ENCODE measurements around the gene LEPR. TPM values are rescaled to one million over a fixed set of nuclear protein-coding genes. Genes with fewer than 3 reads are reported as not detected.
"Not testable (repeated sequence)": the region's sequence is repeated elsewhere in the genome, so short reads cannot be mapped to it uniquely, and the experiment has no call there.

LEPR gene, protein sequence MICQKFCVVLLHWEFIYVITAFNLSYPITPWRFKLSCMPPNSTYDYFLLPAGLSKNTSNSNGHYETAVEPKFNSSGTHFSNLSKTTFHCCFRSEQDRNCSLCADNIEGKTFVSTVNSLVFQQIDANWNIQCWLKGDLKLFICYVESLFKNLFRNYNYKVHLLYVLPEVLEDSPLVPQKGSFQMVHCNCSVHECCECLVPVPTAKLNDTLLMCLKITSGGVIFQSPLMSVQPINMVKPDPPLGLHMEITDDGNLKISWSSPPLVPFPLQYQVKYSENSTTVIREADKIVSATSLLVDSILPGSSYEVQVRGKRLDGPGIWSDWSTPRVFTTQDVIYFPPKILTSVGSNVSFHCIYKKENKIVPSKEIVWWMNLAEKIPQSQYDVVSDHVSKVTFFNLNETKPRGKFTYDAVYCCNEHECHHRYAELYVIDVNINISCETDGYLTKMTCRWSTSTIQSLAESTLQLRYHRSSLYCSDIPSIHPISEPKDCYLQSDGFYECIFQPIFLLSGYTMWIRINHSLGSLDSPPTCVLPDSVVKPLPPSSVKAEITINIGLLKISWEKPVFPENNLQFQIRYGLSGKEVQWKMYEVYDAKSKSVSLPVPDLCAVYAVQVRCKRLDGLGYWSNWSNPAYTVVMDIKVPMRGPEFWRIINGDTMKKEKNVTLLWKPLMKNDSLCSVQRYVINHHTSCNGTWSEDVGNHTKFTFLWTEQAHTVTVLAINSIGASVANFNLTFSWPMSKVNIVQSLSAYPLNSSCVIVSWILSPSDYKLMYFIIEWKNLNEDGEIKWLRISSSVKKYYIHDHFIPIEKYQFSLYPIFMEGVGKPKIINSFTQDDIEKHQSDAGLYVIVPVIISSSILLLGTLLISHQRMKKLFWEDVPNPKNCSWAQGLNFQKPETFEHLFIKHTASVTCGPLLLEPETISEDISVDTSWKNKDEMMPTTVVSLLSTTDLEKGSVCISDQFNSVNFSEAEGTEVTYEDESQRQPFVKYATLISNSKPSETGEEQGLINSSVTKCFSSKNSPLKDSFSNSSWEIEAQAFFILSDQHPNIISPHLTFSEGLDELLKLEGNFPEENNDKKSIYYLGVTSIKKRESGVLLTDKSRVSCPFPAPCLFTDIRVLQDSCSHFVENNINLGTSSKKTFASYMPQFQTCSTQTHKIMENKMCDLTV
- 6.8 and 9.4 TPM in 2 replicates for total RNA-seq (2012; rRNA removed)

GRCh38 chr1:65420590-65421350, at the start of gene LEPR, which contains the start of gene LEPROT:
LEPR (plus strand) TSS chr1:65420668; CDS start chr1:65565566, 144,898 bp downstream.
LEPROT (plus strand) TSS chr1:65420668; CDS start chr1:65420725, 57 bp downstream.
- Histone ChIP-seq H3K36me3 (ENCODE audit: insufficient read depth, low read length) (peaks cover 6% of the 10 kb centered on the region), H3K9me3 (replicated peaks; ENCODE audit: low read length) (no peaks in the 10 kb centered on the region), H3K4me2 (ENCODE audit: low read length) (peak within 1 kb of the TSS; percentile 96), H3K4me3 (ENCODE audit: low read length) (peak within 1 kb of the TSS; percentile 81), H3K9ac (ENCODE audit: low read depth, low read length) (peak within 1 kb of the TSS; percentile 100), H3K4me1 (ENCODE audit: control insufficient read depth, insufficient read depth, low read length) (peaks cover 55% of the 10 kb centered on the region), H3K27me3 (ENCODE audit: control insufficient read depth, insufficient read depth, low read length) (no peaks in the 10 kb centered on the region)

- H3K4me3 ChIP-seq (ENCODE audit: low read length), result no peak overlapping the region
- H3K27me3 ChIP-seq (ENCODE audit: control insufficient read depth, insufficient read depth, low read length), result no peaks in the 10 kb centered on the region
- H3K9ac ChIP-seq (ENCODE audit: low read depth, low read length), result no peak overlapping the region
- peaks cover 4% of the 10 kb centered on the region for H3K36me3 ChIP-seq (ENCODE audit: insufficient read depth, low read length)
- H3K9me3 ChIP-seq (replicated peaks; ENCODE audit: low read length), result no peaks in the 10 kb centered on the region
- H3K4me1 ChIP-seq (ENCODE audit: control insufficient read depth, insufficient read depth, low read length), result peaks cover 11% of the 10 kb centered on the region
- H3K4me2 ChIP-seq (ENCODE audit: low read length), result no peak overlapping the region
Observed at GRCh38 chr1:65371544-65371943, 48.9 kb upstream of the LEPR start.

DNA sequence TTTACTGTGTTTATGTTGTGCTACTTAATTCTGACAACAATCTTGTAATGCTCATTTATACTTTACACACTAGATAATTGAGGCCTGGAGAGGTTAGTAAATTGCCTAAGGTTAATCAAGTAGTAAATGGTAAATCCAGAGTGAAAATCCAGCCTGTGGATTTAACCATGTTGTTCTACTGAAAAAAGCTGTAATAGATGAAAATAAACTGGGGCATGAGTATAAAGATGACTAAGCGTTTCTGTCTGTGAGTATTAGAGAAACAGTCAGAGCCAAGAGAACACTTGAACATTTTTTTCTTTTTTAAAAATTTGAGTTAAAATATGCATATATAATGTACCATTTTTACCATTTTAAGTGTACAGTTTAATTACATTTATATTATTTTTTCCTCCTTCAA, 47.9 kb upstream of the LEPR start:
- H3K4me2 ChIP-seq (ENCODE audit: low read length), result peak overlapping the region; percentile 23
- H3K9ac ChIP-seq (ENCODE audit: low read depth, low read length), result no peak overlapping the region
- H3K27me3 ChIP-seq (ENCODE audit: control insufficient read depth, insufficient read depth, low read length), result no peaks in the 10 kb centered on the region
- H3K4me3 ChIP-seq (ENCODE audit: low read length), result no peak overlapping the region
- H3K4me1 ChIP-seq (ENCODE audit: control insufficient read depth, insufficient read depth, low read length), result peaks cover 11% of the 10 kb centered on the region
- H3K9me3 ChIP-seq (replicated peaks; ENCODE audit: low read length), result no peaks in the 10 kb centered on the region
- no peaks in the 10 kb centered on the region for H3K36me3 ChIP-seq (ENCODE audit: insufficient read depth, low read length)

DNA sequence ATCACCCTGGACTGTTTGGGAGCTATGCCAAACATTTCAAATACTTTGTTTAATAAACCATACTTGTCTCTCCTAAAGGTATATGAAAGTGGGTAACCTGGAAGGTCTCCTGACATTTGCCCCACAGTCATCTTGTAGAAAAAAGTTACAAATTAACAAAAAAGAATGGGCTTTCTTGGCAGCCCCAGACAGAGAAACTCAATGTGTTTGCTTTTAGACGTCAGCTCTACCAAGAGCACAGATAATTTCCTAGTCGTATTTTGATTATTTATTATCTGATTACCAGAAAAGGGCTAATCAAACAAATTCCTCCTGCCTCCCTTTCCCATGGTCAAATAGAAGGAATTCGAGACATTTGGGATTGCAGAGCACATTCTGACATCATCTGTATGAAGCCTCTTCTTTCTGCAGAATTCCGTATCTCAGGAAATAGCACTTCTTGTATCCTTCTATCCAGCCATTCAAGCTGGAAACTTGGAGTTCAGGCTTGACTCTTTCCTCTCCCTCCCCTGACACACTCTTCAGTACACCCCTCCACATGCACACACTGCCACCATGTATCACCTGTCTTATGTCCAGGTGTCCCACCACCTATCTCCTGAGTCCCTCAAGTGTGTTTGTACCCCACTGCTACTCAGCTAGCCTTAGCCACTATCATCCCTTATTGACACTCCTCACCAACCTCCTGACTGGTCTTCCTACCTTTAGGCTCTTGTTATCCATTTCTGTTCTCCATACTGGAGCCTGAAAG, 42.8 kb upstream of the LEPR start:
- H3K9me3 ChIP-seq (replicated peaks; ENCODE audit: low read length), result no peaks in the 10 kb centered on the region
- H3K4me2 ChIP-seq (ENCODE audit: low read length), result no peak overlapping the region
- no peak overlapping the region for H3K4me3 ChIP-seq (ENCODE audit: low read length)
- peaks cover 7% of the 10 kb centered on the region for H3K4me1 ChIP-seq (ENCODE audit: control insufficient read depth, insufficient read depth, low read length)
- no peaks in the 10 kb centered on the region for H3K27me3 ChIP-seq (ENCODE audit: control insufficient read depth, insufficient read depth, low read length)
- H3K9ac ChIP-seq (ENCODE audit: low read depth, low read length), result no peak overlapping the region
- H3K36me3 ChIP-seq (ENCODE audit: insufficient read depth, low read length), result no peaks in the 10 kb centered on the region

GRCh38 chr1:65378247-65378946, 42.1 kb upstream of the LEPR start:
- Histone ChIP-seq H3K27me3 (ENCODE audit: control insufficient read depth, insufficient read depth, low read length) (no peaks in the 10 kb centered on the region), H3K9ac (ENCODE audit: low read depth, low read length) (no peak overlapping the region), H3K4me2 (ENCODE audit: low read length) (no peak overlapping the region), H3K9me3 (replicated peaks; ENCODE audit: low read length) (no peaks in the 10 kb centered on the region), H3K36me3 (ENCODE audit: insufficient read depth, low read length) (no peaks in the 10 kb centered on the region), H3K4me1 (ENCODE audit: control insufficient read depth, insufficient read depth, low read length) (no peaks in the 10 kb centered on the region), H3K4me3 (ENCODE audit: low read length) (no peak overlapping the region)

DNA sequence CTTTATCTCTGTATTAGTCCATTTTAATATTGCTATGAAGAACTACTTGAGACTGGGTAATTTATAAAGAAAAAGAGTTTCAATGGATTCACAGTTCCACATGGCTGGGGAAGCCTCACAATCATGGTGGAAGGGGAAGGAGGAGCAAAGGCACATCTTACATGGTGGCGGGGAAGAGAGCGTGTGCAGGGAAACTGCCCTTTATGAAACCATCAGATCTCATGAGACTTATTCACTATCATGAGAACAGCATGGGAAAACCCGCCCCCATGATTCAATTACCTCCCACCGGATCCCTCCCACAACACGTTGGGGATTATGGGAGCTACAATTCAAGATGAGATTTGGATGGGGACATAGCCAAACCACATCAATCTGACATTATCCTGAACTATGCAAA, 36.0 kb upstream of the LEPR start:
- not testable (repeated sequence) for H3K4me1 ChIP-seq (ENCODE audit: control insufficient read depth, insufficient read depth, low read length); H3K27me3 ChIP-seq (ENCODE audit: control insufficient read depth, insufficient read depth, low read length); H3K9ac ChIP-seq (ENCODE audit: low read depth, low read length); H3K4me2 ChIP-seq (ENCODE audit: low read length); H3K4me3 ChIP-seq (ENCODE audit: low read length); H3K36me3 ChIP-seq (ENCODE audit: insufficient read depth, low read length); H3K9me3 ChIP-seq (replicated peaks; ENCODE audit: low read length)

DNA sequence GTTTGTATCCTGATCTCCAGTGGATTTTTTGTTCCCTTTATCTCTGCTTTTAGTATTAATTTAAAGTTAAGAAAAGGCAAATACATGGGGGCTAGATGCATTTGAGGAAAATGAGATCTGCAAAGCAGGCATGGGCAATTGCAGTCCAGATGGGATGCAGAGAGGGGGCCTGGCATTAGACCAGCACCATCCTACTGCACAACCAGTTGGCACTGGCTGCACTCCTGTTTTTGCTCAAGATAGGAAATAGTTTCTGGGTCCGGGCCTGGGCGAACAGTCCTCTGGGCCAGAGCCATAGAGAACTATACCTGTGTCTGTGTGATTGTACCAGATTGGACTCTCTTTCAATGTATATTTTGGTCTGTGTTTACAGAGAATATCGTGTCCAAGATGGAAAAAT, 34.0 kb upstream of the LEPR start:
- no peak overlapping the region for H3K9ac ChIP-seq (ENCODE audit: low read depth, low read length)
- H3K4me3 ChIP-seq (ENCODE audit: low read length), result no peak overlapping the region
- H3K36me3 ChIP-seq (ENCODE audit: insufficient read depth, low read length), result peaks cover 4% of the 10 kb centered on the region

GRCh38 chr1:65387821-65388220, 32.6 kb upstream of the LEPR start:
- Histone ChIP-seq H3K27me3 (ENCODE audit: control insufficient read depth, insufficient read depth, low read length) (no peaks in the 10 kb centered on the region), H3K36me3 (ENCODE audit: insufficient read depth, low read length) (peaks cover 4% of the 10 kb centered on the region), H3K4me3 (ENCODE audit: low read length) (no peak overlapping the region), H3K4me2 (ENCODE audit: low read length) (no peak overlapping the region), H3K9me3 (replicated peaks; ENCODE audit: low read length) (no peaks in the 10 kb centered on the region), H3K9ac (ENCODE audit: low read depth, low read length) (no peak overlapping the region), H3K4me1 (ENCODE audit: control insufficient read depth, insufficient read depth, low read length) (no peaks in the 10 kb centered on the region)

More for the DNA sequence above, 34.0 kb upstream of the LEPR start:
- H3K4me2 ChIP-seq (ENCODE audit: low read length), result no peak overlapping the region
- no peaks in the 10 kb centered on the region for H3K9me3 ChIP-seq (replicated peaks; ENCODE audit: low read length)
- no peaks in the 10 kb centered on the region for H3K27me3 ChIP-seq (ENCODE audit: control insufficient read depth, insufficient read depth, low read length)
- H3K4me1 ChIP-seq (ENCODE audit: control insufficient read depth, insufficient read depth, low read length), result no peaks in the 10 kb centered on the region

GRCh38 chr1:65388908-65389695, 31.4 kb upstream of the LEPR start:
- Histone ChIP-seq H3K4me1 (ENCODE audit: control insufficient read depth, insufficient read depth, low read length) (peaks cover 7% of the 10 kb centered on the region), H3K4me2 (ENCODE audit: low read length) (no peak overlapping the region), H3K36me3 (ENCODE audit: insufficient read depth, low read length) (peaks cover 4% of the 10 kb centered on the region), H3K9me3 (replicated peaks; ENCODE audit: low read length) (no peaks in the 10 kb centered on the region), H3K27me3 (ENCODE audit: control insufficient read depth, insufficient read depth, low read length) (no peaks in the 10 kb centered on the region), H3K9ac (ENCODE audit: low read depth, low read length) (no peak overlapping the region), H3K4me3 (ENCODE audit: low read length) (no peak overlapping the region)
